ENCODE results near the gene COL6A5.
"Not testable (repeated sequence)": the region's sequence is repeated elsewhere in the genome, so short reads cannot be mapped to it uniquely, and the experiment has no call there.

The COL6A5 gene

GRCh38 chr3:130345487-130346079 is at the start of gene COL6A5:
Gene COL6A5 (plus strand): TSS chr3:130345672. CDS start chr3:130373639, 27,967 bp downstream.
- no peak for DNase-seq

GRCh38 chr3:130299531-130299930 is 45.9 kb upstream of the COL6A5 start:
- DNase-seq, result no peak

GRCh38 chr3:130300888-130301287 is 44.6 kb upstream of the COL6A5 start:
- no peak for DNase-seq

- DNase-seq, result no peak
Observed at GRCh38 chr3:130310109-130310508, 35.4 kb upstream of the COL6A5 start.

GRCh38 chr3:130312374-130312773 is 33.1 kb upstream of the COL6A5 start:
- DNase-seq, result no peak

GRCh38 chr3:130316169-130316568 is 29.3 kb upstream of the COL6A5 start:
- DNase-seq, result no peak

- DNase-seq, result no peak
Observed at GRCh38 chr3:130323503-130323902, 22.0 kb upstream of the COL6A5 start.

- no peak for DNase-seq
Observed at GRCh38 chr3:130340766-130341165, 4.7 kb upstream of the COL6A5 start.

GRCh38 chr3:130341388-130341787 is 4.1 kb upstream of the COL6A5 start:
- no peak for DNase-seq

- no peak for DNase-seq
Observed at GRCh38 chr3:130341882-130342281, 3.6 kb upstream of the COL6A5 start.

- no peak for DNase-seq
Observed at GRCh38 chr3:130342821-130343661, 2.4 kb upstream of the COL6A5 start.

GRCh38 chr3:130348258-130348657 is 2.8 kb downstream of the COL6A5 start:
- DNase-seq, result not testable (repeated sequence)

GRCh38 chr3:130354430-130354829 is 9.0 kb downstream of the COL6A5 start:
- DNase-seq, result no peak

- no peak for DNase-seq
Observed at GRCh38 chr3:130374033-130374432, 28.6 kb downstream of the COL6A5 start.

- DNase-seq, result no peak
Observed at GRCh38 chr3:130374908-130375307, 29.4 kb downstream of the COL6A5 start.

- no peak for DNase-seq
Observed at GRCh38 chr3:130377960-130378676, 32.6 kb downstream of the COL6A5 start.

- DNase-seq, result no peak
Observed at GRCh38 chr3:130378677-130379191, 33.3 kb downstream of the COL6A5 start.

GRCh38 chr3:130379274-130379673 is 33.8 kb downstream of the COL6A5 start:
- no peak for DNase-seq

GRCh38 chr3:130380398-130380797 is 34.9 kb downstream of the COL6A5 start:
- no peak for DNase-seq

GRCh38 chr3:130383424-130383823 is 38.0 kb downstream of the COL6A5 start:
- no peak for DNase-seq

- DNase-seq, result no peak
Observed at GRCh38 chr3:130384476-130385025, 39.1 kb downstream of the COL6A5 start.

GRCh38 chr3:130386604-130387263 is 41.3 kb downstream of the COL6A5 start:
- no peak for DNase-seq
